A673 (cell line): ENCODE data around the gene KREMEN1.

Source experiments
- CTCF ChIP-seq: fragments of 300-800, 200-600 bp; sonication (generic); conservative IDR thresholded peaks from 2 replicates; pipeline ENCODE4 v1.5.1; 2017; ENCODE audit warnings: low read depth, mild to moderate bottlenecking, antibody characterized with exemption, low read length, moderate library complexity, mixed read lengths
- EZH2 ChIP-seq: fragments of 200-600 bp; sonication (generic); IDR thresholded peaks from 2 replicates; pipeline ENCODE4 v1.6.1; 2017; ENCODE audit warnings: borderline replicate concordance, low read depth, mild to moderate bottlenecking, mixed read lengths, antibody characterized with exemption, low read length; ENCODE audit not compliant: poor library complexity, severe bottlenecking

GRCh38 chr22:29028468-29028867 lies 44.4 kb upstream of the KREMEN1 start:
- no peak for TF ChIP-seq CTCF
- no peak for TF ChIP-seq EZH2
